Suprapubic skin (tissue), 4 donors: ENCODE results near the gene SUSD5. TPM values are rescaled to one million over a fixed set of nuclear protein-coding genes. Genes with fewer than 3 reads are reported as not detected.

ENCODE experiments used
- DNase-seq, 2 donors: peaks; one replicate each; pipeline ENCODE4 v3.0.0-alpha.2; 2019; ENCODE audit warnings: low spot score in 2 of 2
- H3K27ac ChIP-seq: fragments of 200-600 bp; sonication (generic); one replicate; pipeline ENCODE4 v1.5.1; 2019
- H3K27me3 ChIP-seq: fragments of 200-600 bp; sonication (generic); one replicate; pipeline ENCODE4 v1.5.1; 2019
- H3K36me3 ChIP-seq: fragments of 200-600 bp; sonication (generic); one replicate; pipeline ENCODE4 v1.5.1; 2019
- H3K4me1 ChIP-seq: fragments of 200-600 bp; sonication (generic); one replicate; pipeline ENCODE4 v1.5.1; 2019
- H3K4me3 ChIP-seq: fragments of 200-600 bp; sonication (generic); one replicate; pipeline ENCODE4 v1.5.1; 2019; ENCODE audit warnings: mild to moderate bottlenecking
- H3K9me3 ChIP-seq: fragments of 200-600 bp; sonication (generic); one replicate; pipeline ENCODE4 v1.5.1; 2019
- CTCF ChIP-seq, 2 donors: fragments of 200-600 bp in 1 of 2; fragments of 450-650 bp in 1 of 2; sonication (generic) in 1 of 2; IDR thresholded peaks; one replicate each; pipeline ENCODE4 v1.5.1; 2016 to 2019; ENCODE audit warnings: antibody characterized with exemption in 2 of 2, mild to moderate bottlenecking in 1 of 2, moderate library complexity in 1 of 2
- EP300 ChIP-seq: sonication (generic); formaldehyde crosslinking; IDR thresholded peaks from one replicate; pipeline ENCODE4 v1.6.1; 2017; ENCODE audit warnings: antibody characterized with exemption
- POLR2A ChIP-seq, 2 donors: fragments of 450-650 bp; IDR thresholded peaks; one replicate each; pipeline ENCODE4 v1.6.1; 2017; ENCODE audit warnings: antibody characterized with exemption in 2 of 2, mild to moderate bottlenecking in 2 of 2, moderate library complexity in 2 of 2
- POLR2AphosphoS5 ChIP-seq, 3 donors: sonication (generic); formaldehyde crosslinking; IDR thresholded peaks; one replicate each; pipeline ENCODE4 v1.6.1; 2017; ENCODE audit warnings: antibody characterized with exemption in 3 of 3
- WGBS: methylation state at CpG from one replicate; pipeline ENCODE4 v1.1.5; 2018; 5-methylcytosine and 5-hydroxymethylcytosine counted together
- total RNA-seq, 4 donors: library from RNA; depleted of rRNA; stranded (reverse); fragments of >200 nt; gene quantifications; one replicate each; pipeline ENCODE4 v1.1.0, GENCODE V29; 2016

SUSD5 gene
- total RNA-seq, 4 donors from 2014 or later = 0.60 to 2.6 (median 1.4) TPM

GRCh38 chr3:33229947-33230346, 11.3 kb upstream of the SUSD5 start:
- no peak for TF ChIP-seq EP300
- TF ChIP-seq POLR2A (IDR thresholded peaks at IDR 0.05) = no peak
- no peak for TF ChIP-seq CTCF (IDR thresholded peaks at IDR 0.05)
- TF ChIP-seq POLR2AphosphoS5 (IDR thresholded peaks at IDR 0.05) = no peak
- Histone ChIP-seq H3K27ac (no peak overlapping the region), H3K4me1 (no peaks in the 10 kb centered on the region), H3K27me3 (no peaks in the 10 kb centered on the region), H3K4me3 (no peak overlapping the region), H3K36me3 (no peaks in the 10 kb centered on the region), H3K9me3 (no peaks in the 10 kb centered on the region)
- 26% methylated on average over 5 of the region's 5 CpGs for WGBS
- no peak for DNase-seq

- no peak for DNase-seq
- TF ChIP-seq POLR2AphosphoS5 (IDR thresholded peaks at IDR 0.05) = no peak
- TF ChIP-seq POLR2A (IDR thresholded peaks at IDR 0.05) = no peak
- TF ChIP-seq EP300 = no peak
- TF ChIP-seq CTCF (IDR thresholded peaks at IDR 0.05) = no peak
- no peaks in the 10 kb centered on the region for H3K36me3 ChIP-seq
- H3K27ac ChIP-seq = no peak overlapping the region
- 89% methylated on average over 3 of the region's 3 CpGs for WGBS
- no peaks in the 10 kb centered on the region for H3K9me3 ChIP-seq
- H3K4me1 ChIP-seq = no peaks in the 10 kb centered on the region
- H3K27me3 ChIP-seq = no peaks in the 10 kb centered on the region
- H3K4me3 ChIP-seq = no peak overlapping the region
Observed at GRCh38 chr3:33229066-33229465, 10.5 kb upstream of the SUSD5 start.

- no peak for DNase-seq
Observed at GRCh38 chr3:33221241-33221640, 2.6 kb upstream of the SUSD5 start.

GRCh38 chr3:33219175-33219487, 521 bp upstream of the SUSD5 start:
- Histone ChIP-seq H3K4me1 (peaks cover 14% of the 10 kb centered on the region), H3K27ac (no peak overlapping the region), H3K4me3 (peak overlapping the region; percentile 54), H3K9me3 (no peaks in the 10 kb centered on the region), H3K27me3 (peaks cover 20% of the 10 kb centered on the region), H3K36me3 (no peaks in the 10 kb centered on the region)
- no peak for DNase-seq
- 14% methylated on average over 13 of the region's 15 CpGs for WGBS
- no peak for TF ChIP-seq POLR2A (IDR thresholded peaks at IDR 0.05)
- TF ChIP-seq CTCF (IDR thresholded peaks at IDR 0.05) = no peak
- no peak for TF ChIP-seq POLR2AphosphoS5 (IDR thresholded peaks at IDR 0.05)
- no peak for TF ChIP-seq EP300

More at GRCh38 chr3:33221241-33221640, 2.6 kb upstream of the SUSD5 start:
- Histone ChIP-seq H3K27me3 (peaks cover 20% of the 10 kb centered on the region), H3K4me1 (peaks cover 14% of the 10 kb centered on the region), H3K9me3 (no peaks in the 10 kb centered on the region), H3K27ac (no peak overlapping the region), H3K4me3 (no peak overlapping the region), H3K36me3 (no peaks in the 10 kb centered on the region)
- TF ChIP-seq EP300 (no peak), CTCF (IDR thresholded peaks at IDR 0.05) (no peak), POLR2A (IDR thresholded peaks at IDR 0.05) (no peak), POLR2AphosphoS5 (IDR thresholded peaks at IDR 0.05) (no peak)
- 79% methylated on average over 3 of the region's 3 CpGs for WGBS

- peaks cover 20% of the 10 kb centered on the region for H3K27me3 ChIP-seq
- H3K4me3 ChIP-seq = peak overlapping the region; percentile 54
- peak overlapping the region; percentile 8 for H3K27ac ChIP-seq
- WGBS = 2% methylated on average over 19 of the region's 19 CpGs
- no peak for DNase-seq
- no peaks in the 10 kb centered on the region for H3K36me3 ChIP-seq
- peaks cover 14% of the 10 kb centered on the region for H3K4me1 ChIP-seq
- H3K9me3 ChIP-seq = no peaks in the 10 kb centered on the region
- no peak for TF ChIP-seq CTCF (IDR thresholded peaks at IDR 0.05)
- TF ChIP-seq POLR2AphosphoS5 (IDR thresholded peaks at IDR 0.05) = no peak
- no peak for TF ChIP-seq POLR2A (IDR thresholded peaks at IDR 0.05)
- TF ChIP-seq EP300 = no peak
Observed at GRCh38 chr3:33217866-33218445, 654 bp downstream of the SUSD5 start.
